SJSA1 (cell line): ENCODE measurements around the gene TENT4A. TPM values are rescaled to one million over a fixed set of nuclear protein-coding genes. Genes with fewer than 3 reads are reported as not detected.

Experiments
- DNase-seq, 2 experiments: peaks; one replicate each; pipeline ENCODE4 v3.0.0-alpha.2; 2015 to 2020; ENCODE audit warnings: low spot score in 2 of 2, low read depth in 1 of 2
- H3K27ac ChIP-seq: fragments of 250-450 bp; sonication (Bioruptor Pico); 2 replicates; pipeline ENCODE4 v1.5.1; 2020; ENCODE audit warnings: mild to moderate bottlenecking, moderate library complexity
- H3K27me3 ChIP-seq: fragments of 250-450 bp; sonication (Bioruptor Pico); replicated peaks from 2 replicates; pipeline ENCODE4 v1.5.1; 2020; ENCODE audit warnings: mild to moderate bottlenecking, moderate library complexity
- H3K36me3 ChIP-seq: fragments of 250-450 bp; sonication (Bioruptor Pico); 2 replicates; pipeline ENCODE4 v1.5.1; 2020; ENCODE audit warnings: mild to moderate bottlenecking
- H3K4me1 ChIP-seq: fragments of 250-450 bp; sonication (Bioruptor Pico); replicated peaks from 2 replicates; pipeline ENCODE4 v1.6.1; 2021; ENCODE audit warnings: mild to moderate bottlenecking
- H3K4me3 ChIP-seq: fragments of 250-450 bp; sonication (Bioruptor Pico); 2 replicates; pipeline ENCODE4 v1.5.1; 2020; ENCODE audit warnings: mild to moderate bottlenecking
- H3K9me3 ChIP-seq: fragments of 250-450 bp; sonication (Bioruptor Pico); replicated peaks from 2 replicates; pipeline ENCODE4 v1.5.1; 2020; ENCODE audit warnings: mild to moderate bottlenecking
- total RNA-seq: library from RNA; depleted of rRNA; stranded (reverse); fragments of >200 nt; shearing (Covaris generic); gene quantifications from 2 replicates; pipeline ENCODE4 v1.2.3, GENCODE V29; 2014

TENT4A gene
- total RNA-seq, 1 experiment from 2014 or later = 17.8 TPM

- no peak for DNase-seq
- no peak overlapping the region for H3K4me3 ChIP-seq
- no peaks in the 10 kb centered on the region for H3K27me3 ChIP-seq
- no peak overlapping the region for H3K27ac ChIP-seq
- no peaks in the 10 kb centered on the region for H3K9me3 ChIP-seq
- peaks cover 42% of the 10 kb centered on the region for H3K36me3 ChIP-seq
- H3K4me1 ChIP-seq = peaks cover 6% of the 10 kb centered on the region
Measured at GRCh38 chr5:6726006-6726405, 12.8 kb downstream of the TENT4A start.

GRCh38 chr5:6727231-6727630, 14.0 kb downstream of the TENT4A start:
- DNase-seq = no peak
- no peak overlapping the region for H3K27ac ChIP-seq
- H3K4me3 ChIP-seq = no peak overlapping the region
- H3K36me3 ChIP-seq = peaks cover 45% of the 10 kb centered on the region
- H3K27me3 ChIP-seq = no peaks in the 10 kb centered on the region
- H3K4me1 ChIP-seq = peaks cover 8% of the 10 kb centered on the region
- no peaks in the 10 kb centered on the region for H3K9me3 ChIP-seq

- Histone ChIP-seq H3K9me3 (no peaks in the 10 kb centered on the region), H3K4me1 (peaks cover 18% of the 10 kb centered on the region), H3K27me3 (no peaks in the 10 kb centered on the region), H3K4me3 (no peak overlapping the region), H3K36me3 (peaks cover 48% of the 10 kb centered on the region), H3K27ac (no peak overlapping the region)
- no peak for DNase-seq
Measured at GRCh38 chr5:6728011-6728794, 15.0 kb downstream of the TENT4A start.

- H3K27me3 ChIP-seq = no peaks in the 10 kb centered on the region
- peaks cover 23% of the 10 kb centered on the region for H3K4me1 ChIP-seq
- H3K36me3 ChIP-seq = peaks cover 48% of the 10 kb centered on the region
- no peak overlapping the region for H3K27ac ChIP-seq
- H3K4me3 ChIP-seq = no peak overlapping the region
- DNase-seq = no peak
- no peaks in the 10 kb centered on the region for H3K9me3 ChIP-seq
Measured at GRCh38 chr5:6728795-6729183, 15.6 kb downstream of the TENT4A start.

GRCh38 chr5:6729386-6730310, 16.4 kb downstream of the TENT4A start:
- no peaks in the 10 kb centered on the region for H3K27me3 ChIP-seq
- no peaks in the 10 kb centered on the region for H3K9me3 ChIP-seq
- no peak overlapping the region for H3K27ac ChIP-seq
- no peak for DNase-seq
- H3K36me3 ChIP-seq = peaks cover 42% of the 10 kb centered on the region
- H3K4me1 ChIP-seq = peaks cover 23% of the 10 kb centered on the region
- H3K4me3 ChIP-seq = no peak overlapping the region

GRCh38 chr5:6730407-6730806, 17.2 kb downstream of the TENT4A start:
- DNase-seq = no peak
- Histone ChIP-seq H3K27me3 (no peaks in the 10 kb centered on the region), H3K36me3 (peaks cover 40% of the 10 kb centered on the region), H3K27ac (no peak overlapping the region), H3K9me3 (no peaks in the 10 kb centered on the region), H3K4me1 (peaks cover 23% of the 10 kb centered on the region), H3K4me3 (no peak overlapping the region)

GRCh38 chr5:6730807-6731206, 17.6 kb downstream of the TENT4A start:
- no peak overlapping the region for H3K27ac ChIP-seq

GRCh38 chr5:6731465-6732237, 18.4 kb downstream of the TENT4A start:
- Histone ChIP-seq H3K27me3 (no peaks in the 10 kb centered on the region), H3K4me1 (peaks cover 23% of the 10 kb centered on the region), H3K27ac (peak overlapping the region; percentile 50; the same call in 1 of the 2 replicates), H3K4me3 (no peak overlapping the region), H3K9me3 (no peaks in the 10 kb centered on the region), H3K36me3 (peaks cover 32% of the 10 kb centered on the region)
- DNase-seq = no peak

More at GRCh38 chr5:6730807-6731206, 17.6 kb downstream of the TENT4A start:
- peaks cover 23% of the 10 kb centered on the region for H3K4me1 ChIP-seq
- H3K27me3 ChIP-seq = no peaks in the 10 kb centered on the region
- no peak for DNase-seq
- H3K9me3 ChIP-seq = no peaks in the 10 kb centered on the region
- H3K36me3 ChIP-seq = peaks cover 36% of the 10 kb centered on the region
- H3K4me3 ChIP-seq = no peak overlapping the region

- H3K27me3 ChIP-seq = no peaks in the 10 kb centered on the region
- H3K9me3 ChIP-seq = no peaks in the 10 kb centered on the region
- H3K4me3 ChIP-seq = no peak overlapping the region
- DNase-seq = peak; percentile 60 to 66
- peaks cover 23% of the 10 kb centered on the region for H3K4me1 ChIP-seq
- peak overlapping the region; percentile 50 for H3K27ac ChIP-seq
- H3K36me3 ChIP-seq = peaks cover 39% of the 10 kb centered on the region
Measured at GRCh38 chr5:6732634-6733410, 19.6 kb downstream of the TENT4A start.

- Histone ChIP-seq H3K27me3 (no peaks in the 10 kb centered on the region), H3K4me3 (no peak overlapping the region), H3K9me3 (no peaks in the 10 kb centered on the region), H3K27ac (peak overlapping the region; percentile 50), H3K36me3 (peaks cover 47% of the 10 kb centered on the region), H3K4me1 (peaks cover 23% of the 10 kb centered on the region)
- no peak for DNase-seq
Measured at GRCh38 chr5:6733411-6734242, 20.4 kb downstream of the TENT4A start.

GRCh38 chr5:6734243-6734700, 21.0 kb downstream of the TENT4A start:
- Histone ChIP-seq H3K4me3 (no peak overlapping the region), H3K27me3 (no peaks in the 10 kb centered on the region), H3K27ac (no peak overlapping the region), H3K9me3 (no peaks in the 10 kb centered on the region), H3K4me1 (peaks cover 23% of the 10 kb centered on the region), H3K36me3 (peaks cover 53% of the 10 kb centered on the region)
- no peak for DNase-seq

GRCh38 chr5:6734781-6735180, 21.5 kb downstream of the TENT4A start:
- Histone ChIP-seq H3K4me1 (peaks cover 23% of the 10 kb centered on the region), H3K27ac (no peak overlapping the region), H3K4me3 (no peak overlapping the region), H3K36me3 (peaks cover 58% of the 10 kb centered on the region), H3K27me3 (no peaks in the 10 kb centered on the region), H3K9me3 (no peaks in the 10 kb centered on the region)
- no peak for DNase-seq
